Measurements from ENCODE around the gene MRPL11. TPM values are rescaled to one million over a fixed set of nuclear protein-coding genes. Genes with fewer than 3 reads are reported as not detected.
"Not testable (repeated sequence)": the region's sequence is repeated elsewhere in the genome, so short reads cannot be mapped to it uniquely, and the experiment has no call there.

The MRPL11 gene
- total RNA-seq, 4 donors from 2014 or later = 42.9 to 63.8 (median 53.9) TPM

DNA sequence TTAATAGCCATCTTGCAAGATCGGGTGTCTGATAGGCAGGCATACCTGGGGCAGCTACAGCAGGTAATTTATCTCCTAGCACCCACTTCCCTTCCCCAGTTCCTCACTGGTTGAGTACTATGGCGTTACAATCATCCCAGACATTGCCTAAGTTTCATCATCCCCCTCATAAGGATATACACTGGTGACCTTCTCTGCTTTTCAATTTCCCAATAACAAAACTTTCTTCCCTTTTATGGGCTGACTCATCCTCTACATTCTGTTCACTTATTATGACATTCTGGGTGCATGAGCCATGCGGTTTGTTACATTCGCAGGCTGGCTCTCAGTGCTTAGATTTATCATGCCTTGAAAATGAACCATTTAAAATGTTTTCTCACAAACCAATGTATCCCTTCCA lies 5.0 kb upstream of the MRPL11 start:
- Histone ChIP-seq H3K27ac (no peak overlapping the region), H3K4me1 (no peaks in the 10 kb centered on the region), H3K27me3 (no peaks in the 10 kb centered on the region), H3K36me3 (no peaks in the 10 kb centered on the region), H3K9me3 (peaks cover 0 to 18% (median 0%) of the 10 kb centered on the region in 4 donors), H3K4me3 (no peak overlapping the region)
- no peak for DNase-seq (ENCODE audit: low spot score in 2 of 2)
- TF ChIP-seq CTCF (IDR thresholded peaks at IDR 0.05) = no peak
- no peak for TF ChIP-seq POLR2A (IDR thresholded peaks at IDR 0.05)
- TF ChIP-seq EP300 (IDR thresholded peaks at IDR 0.05) = no peak
- 83 to 89% methylated on average over 4 of the region's 4 CpGs for WGBS, 2 donors

DNA sequence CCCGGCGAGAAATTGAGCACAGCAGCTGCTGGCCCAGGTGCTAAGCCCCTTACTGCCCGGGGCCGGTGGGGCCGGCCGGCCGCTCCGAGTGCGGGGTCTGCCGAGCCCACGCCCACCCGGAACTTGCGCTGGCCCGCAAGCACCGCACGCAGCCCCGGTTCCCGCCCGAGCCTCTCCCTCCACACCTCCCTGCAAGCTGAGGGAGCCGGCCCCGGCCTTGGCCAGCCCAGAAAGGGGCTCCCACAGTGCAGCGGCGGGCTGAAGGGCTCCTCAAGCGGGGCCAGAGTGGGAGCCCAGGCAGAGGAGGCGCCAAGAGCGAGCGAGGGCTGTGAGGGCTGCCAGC lies 2.3 kb upstream of the MRPL11 start:
- H3K4me1 ChIP-seq = peaks cover 0 to 17% (median 6%) of the 10 kb centered on the region in 4 donors
- not testable (repeated sequence) for H3K27ac ChIP-seq; H3K27me3 ChIP-seq; H3K4me3 ChIP-seq; DNase-seq (ENCODE audit: low spot score in 2 of 2)
- peaks cover 0 to 12% (median 0%) of the 10 kb centered on the region in 3 donors for H3K36me3 ChIP-seq
- 93 to 98% methylated on average over 6 to 27 of the region's 27 CpGs for WGBS, 2 donors
- peaks cover 0 to 18% (median 0%) of the 10 kb centered on the region in 4 donors for H3K9me3 ChIP-seq

DNA sequence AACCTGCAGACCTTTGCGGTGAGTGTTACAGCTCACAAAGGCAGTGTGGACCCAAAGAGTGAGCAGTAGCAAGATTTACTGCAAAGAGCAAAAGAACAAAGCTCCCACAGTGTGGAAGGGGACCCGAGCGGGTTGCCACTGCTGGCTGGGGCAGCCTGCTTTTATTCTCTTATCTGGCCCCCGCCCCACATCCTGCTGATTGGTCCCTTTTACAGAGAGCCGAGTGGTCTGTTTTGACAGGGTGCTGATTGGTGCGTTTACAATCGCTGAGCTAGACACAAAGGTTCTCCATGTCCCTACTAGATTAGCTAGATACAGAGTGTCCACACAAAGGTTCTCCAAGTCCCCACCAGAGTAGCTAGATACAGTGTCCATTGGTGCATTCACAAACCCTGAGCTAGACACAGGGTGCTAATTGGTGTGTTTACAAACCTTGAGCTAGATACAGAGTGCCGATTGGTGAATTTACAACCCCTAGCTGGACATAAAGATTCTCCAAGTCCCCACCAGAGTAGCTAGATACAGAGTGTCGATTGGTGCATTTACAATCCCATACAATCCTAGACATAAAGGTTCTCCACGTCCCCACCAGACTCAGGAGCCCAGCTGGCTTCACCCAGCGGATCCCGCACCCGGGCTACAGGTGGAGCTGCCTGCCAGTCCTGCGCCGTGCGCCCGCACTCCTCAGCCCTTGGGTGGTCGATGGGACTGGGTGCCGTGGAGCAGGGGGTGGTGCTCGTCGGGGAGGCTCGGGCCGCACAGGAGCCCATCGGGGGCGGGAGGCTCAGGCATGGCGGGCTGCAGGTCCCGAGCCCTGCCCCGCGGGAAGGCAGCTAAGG lies 1.7 kb upstream of the MRPL11 start:
- H3K27ac ChIP-seq; H3K27me3 ChIP-seq; DNase-seq (ENCODE audit: low spot score in 2 of 2); H3K4me3 ChIP-seq: not testable (repeated sequence)
- Histone ChIP-seq H3K9me3 (peaks cover 0 to 18% (median 0%) of the 10 kb centered on the region in 4 donors), H3K4me1 (peaks cover 0 to 17% (median 6%) of the 10 kb centered on the region in 4 donors), H3K36me3 (peaks cover 0 to 18% (median 0%) of the 10 kb centered on the region in 3 donors)
- 82 to 83% methylated on average over 16 to 25 of the region's 29 CpGs for WGBS, 2 donors

GRCh38 chr11:66437979-66438503 lies 607 bp downstream of the MRPL11 start:
- Histone ChIP-seq H3K36me3 (peaks cover 0 to 41% (median 0%) of the 10 kb centered on the region in 3 donors), H3K4me1 (peaks cover 0 to 17% (median 6%) of the 10 kb centered on the region in 4 donors), H3K9me3 (peaks cover 0 to 7% (median 0%) of the 10 kb centered on the region in 4 donors), H3K27ac (peak overlapping the region in 3 of 4 donors; percentile 82 to 91 (median 82)), H3K27me3 (no peaks in the 10 kb centered on the region), H3K4me3 (peak overlapping the region; percentile 45 to 87 (median 80))
- no peak for DNase-seq (ENCODE audit: low spot score in 2 of 2)
- TF ChIP-seq POLR2A (IDR thresholded peaks at IDR 0.05) (no peak), CTCF (IDR thresholded peaks at IDR 0.05) (no peak), EP300 (IDR thresholded peaks at IDR 0.05) (no peak)
- WGBS, 2 donors = 8 to 11% methylated on average over 12 of the region's 12 CpGs

GRCh38 chr11:66432597-66432996 lies 6.1 kb downstream of the MRPL11 start:
- Histone ChIP-seq H3K27ac (no peak overlapping the region), H3K9me3 (no peaks in the 10 kb centered on the region), H3K36me3 (peaks cover 0 to 57% (median 0%) of the 10 kb centered on the region in 3 donors), H3K4me3 (no peak overlapping the region), H3K27me3 (no peaks in the 10 kb centered on the region), H3K4me1 (peaks cover 0 to 9% (median 0%) of the 10 kb centered on the region in 4 donors)
- no peak for DNase-seq (ENCODE audit: low spot score in 2 of 2)
- 85 to 86% methylated on average over 6 to 7 of the region's 7 CpGs for WGBS, 2 donors
- TF ChIP-seq CTCF (IDR thresholded peaks at IDR 0.05) (no peak), POLR2A (IDR thresholded peaks at IDR 0.05) (no peak), EP300 (IDR thresholded peaks at IDR 0.05) (no peak)

- not testable (repeated sequence) for H3K27ac ChIP-seq; H3K4me1 ChIP-seq; H3K27me3 ChIP-seq; H3K4me3 ChIP-seq; H3K9me3 ChIP-seq; DNase-seq (ENCODE audit: low spot score in 2 of 2)
- 84 to 86% methylated on average over 8 of the region's 8 CpGs for WGBS, 2 donors
- peaks cover 0 to 55% (median 0%) of the 10 kb centered on the region in 3 donors for H3K36me3 ChIP-seq
Observed at GRCh38 chr11:66431871-66432329, 6.7 kb downstream of the MRPL11 start.

- H3K4me3 ChIP-seq; H3K9me3 ChIP-seq; H3K27ac ChIP-seq; H3K4me1 ChIP-seq; DNase-seq (ENCODE audit: low spot score in 2 of 2); H3K27me3 ChIP-seq: not testable (repeated sequence)
- H3K36me3 ChIP-seq = peaks cover 0 to 49% (median 0%) of the 10 kb centered on the region in 3 donors
Observed at GRCh38 chr11:66431287-66431686, 7.4 kb downstream of the MRPL11 start.
